Keratinocyte (primary cell): ENCODE results near the gene F2RL2. TPM values are rescaled to one million over a fixed set of nuclear protein-coding genes. Genes with fewer than 3 reads are reported as not detected.

Experiments used
- DNase-seq: peaks from one replicate; pipeline ENCODE4 v3.0.0-alpha.2; 2011; ENCODE audit warnings: low read depth, missing footprints, low spot score
- FAIRE-seq: peaks from 2 replicates; lab custom pipeline; 2011; peaks lifted over from hg19 to GRCh38; lab: Jason Lieb, UNC
- H2AFZ ChIP-seq: 2 replicates; pipeline ENCODE4 v1.6.0; 2012; ENCODE audit warnings: low read length, control low read depth, inconsistent platforms; ENCODE audit not compliant: control insufficient read depth
- H3K27ac ChIP-seq: 2 replicates; pipeline ENCODE4 v1.5.1; 2011; ENCODE audit warnings: low read length; ENCODE audit not compliant: control insufficient read depth, insufficient read depth
- H3K27me3 ChIP-seq: 3 replicates; pipeline ENCODE4 v1.6.0; 2011; ENCODE audit warnings: low read length; ENCODE audit not compliant: control insufficient read depth, insufficient read depth; ENCODE audit errors: extremely low read depth
- H3K36me3 ChIP-seq, 2 experiments: 2 replicates in 1 of 2; 3 replicates in 1 of 2; pipeline ENCODE4 v1.5.1; 2011; ENCODE audit warnings: low read length in 2 of 2, mild to moderate bottlenecking in 1 of 2; ENCODE audit not compliant: control insufficient read depth in 2 of 2, insufficient read depth in 2 of 2; ENCODE audit errors: extremely low read depth in 1 of 2
- H3K4me1 ChIP-seq: 3 replicates; pipeline ENCODE4 v1.5.1; 2011; ENCODE audit warnings: low read length; ENCODE audit not compliant: control insufficient read depth, insufficient read depth; ENCODE audit errors: extremely low read depth
- H3K4me2 ChIP-seq: 3 replicates; pipeline ENCODE4 v1.6.0; 2011; ENCODE audit warnings: low read depth, low read length; ENCODE audit not compliant: control insufficient read depth, insufficient read depth; ENCODE audit errors: extremely low read depth
- H3K4me3 ChIP-seq, 3 experiments: fragments of 200-600 bp in 1 of 3; sonication (generic) in 1 of 3; 2 replicates in 2 of 3; 3 replicates in 1 of 3; pipeline ENCODE4 v1.5.1; 2011 to 2016; ENCODE audit warnings: low read length in 3 of 3, mild to moderate bottlenecking in 3 of 3, control low read depth in 2 of 3, inconsistent platforms in 1 of 3, low read depth in 1 of 3, mixed read lengths in 1 of 3, mixed run types in 1 of 3, moderate library complexity in 1 of 3; ENCODE audit not compliant: control insufficient read depth in 2 of 3, insufficient read depth in 2 of 3; ENCODE audit errors: extremely low read depth in 1 of 3
- H3K79me2 ChIP-seq: 2 replicates; pipeline ENCODE4 v1.6.0; 2012; ENCODE audit warnings: low read length; ENCODE audit not compliant: control insufficient read depth, insufficient read depth
- H3K9ac ChIP-seq: 3 replicates; pipeline ENCODE4 v1.6.0; 2011; ENCODE audit warnings: low read length; ENCODE audit not compliant: control insufficient read depth, insufficient read depth; ENCODE audit errors: extremely low read depth
- H3K9me1 ChIP-seq: 3 replicates; pipeline ENCODE4 v1.6.0; 2011; ENCODE audit warnings: low read length; ENCODE audit not compliant: control insufficient read depth, insufficient read depth; ENCODE audit errors: extremely low read depth
- H3K9me3 ChIP-seq: 2 replicates; pipeline ENCODE4 v1.5.1; 2012; ENCODE audit warnings: low read depth, low read length; ENCODE audit not compliant: control insufficient read depth
- H4K20me1 ChIP-seq: 3 replicates; pipeline ENCODE4 v1.6.0; 2011; ENCODE audit warnings: low read length; ENCODE audit not compliant: control insufficient read depth, insufficient read depth; ENCODE audit errors: extremely low read depth
- EZH2 ChIP-seq: IDR thresholded peaks from one replicate; pipeline ENCODE4 v1.6.1; 2012; ENCODE audit warnings: inconsistent platforms, mild to moderate bottlenecking, low read length, moderate library complexity
- dilution Hi-C: fragments of 300-500 bp; cut with MboI; formaldehyde crosslinking; loops from one replicate; pipeline ENCODE4 v1.7.0; 2020; ENCODE audit warnings: low sequenced_read_pairs; ENCODE audit not compliant: extremely low pct_ligation_motif_present
- polyA plus RNA-seq, 5 experiments: library from polyadenylated mRNA; depleted of rRNA in 3 of 5; stranded (reverse) in 3 of 5; stranded (forward) in 1 of 5; unstranded in 1 of 5; fragments of >200 nt; gene quantifications; 1 replicate in 1 of 5; 2 replicates in 3 of 5; 3 replicates in 1 of 5; pipeline versions ENCODE4 v1.2.1 to v1.2.3, GENCODE V29; 2011 to 2012; ENCODE audit warnings: missing spikeins in 2 of 5, low read depth in 1 of 5, low replicate concordance in 1 of 5
- TF ChIP-seq, protein P1 (sequence below), 3 experiments: IDR thresholded peaks in 1 of 3; conservative IDR thresholded peaks in 1 of 3; optimal IDR thresholded peaks in 1 of 3; 2 replicates in 2 of 3; 3 replicates in 1 of 3; pipeline versions ENCODE3 to v1.5.1; 2011; ENCODE audit warnings: low read length in 3 of 3, mild to moderate bottlenecking in 3 of 3, moderate library complexity in 2 of 3, control low read depth in 1 of 3, inconsistent platforms in 1 of 3; ENCODE audit not compliant: insufficient read depth in 2 of 3; ENCODE audit errors: extremely low read depth in 1 of 3

Gene F2RL2
- polyA plus RNA-seq, 1 donor (not counting 4 experiments of a cell fraction or from before 2014, with no cell fraction given), result not detected

DNA sequence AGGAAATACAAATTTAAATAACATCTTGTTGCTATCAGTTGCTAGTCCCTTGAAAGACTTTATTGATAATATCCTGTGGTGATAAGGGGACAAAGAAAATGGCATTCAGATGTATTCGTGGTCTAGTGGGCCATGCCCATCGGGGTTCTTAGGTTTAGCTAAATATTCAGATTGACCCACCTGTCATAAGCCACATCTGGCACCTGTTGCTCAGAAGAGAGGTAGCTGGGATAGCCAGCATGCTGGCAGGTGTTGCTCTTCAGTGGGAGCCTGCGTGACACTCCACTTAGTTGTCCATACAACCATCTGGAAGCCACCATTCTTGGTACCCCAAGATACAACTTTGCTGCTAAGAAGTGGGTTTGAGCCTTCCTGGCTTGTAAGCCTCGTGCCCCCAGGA, 36.7 kb downstream of the F2RL2 start:
- H3K27ac ChIP-seq, result no peak overlapping the region
- DNase-seq, result no peak
- TF ChIP-seq EZH2, result no peak
- TF ChIP-seq, protein P1, sequence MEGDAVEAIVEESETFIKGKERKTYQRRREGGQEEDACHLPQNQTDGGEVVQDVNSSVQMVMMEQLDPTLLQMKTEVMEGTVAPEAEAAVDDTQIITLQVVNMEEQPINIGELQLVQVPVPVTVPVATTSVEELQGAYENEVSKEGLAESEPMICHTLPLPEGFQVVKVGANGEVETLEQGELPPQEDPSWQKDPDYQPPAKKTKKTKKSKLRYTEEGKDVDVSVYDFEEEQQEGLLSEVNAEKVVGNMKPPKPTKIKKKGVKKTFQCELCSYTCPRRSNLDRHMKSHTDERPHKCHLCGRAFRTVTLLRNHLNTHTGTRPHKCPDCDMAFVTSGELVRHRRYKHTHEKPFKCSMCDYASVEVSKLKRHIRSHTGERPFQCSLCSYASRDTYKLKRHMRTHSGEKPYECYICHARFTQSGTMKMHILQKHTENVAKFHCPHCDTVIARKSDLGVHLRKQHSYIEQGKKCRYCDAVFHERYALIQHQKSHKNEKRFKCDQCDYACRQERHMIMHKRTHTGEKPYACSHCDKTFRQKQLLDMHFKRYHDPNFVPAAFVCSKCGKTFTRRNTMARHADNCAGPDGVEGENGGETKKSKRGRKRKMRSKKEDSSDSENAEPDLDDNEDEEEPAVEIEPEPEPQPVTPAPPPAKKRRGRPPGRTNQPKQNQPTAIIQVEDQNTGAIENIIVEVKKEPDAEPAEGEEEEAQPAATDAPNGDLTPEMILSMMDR (optimal IDR thresholded peaks at IDR 0.05 in 1 of 3, IDR thresholded peaks at IDR 0.05 in 1 of 3, conservative IDR thresholded peaks at IDR 0.05 in 1 of 3; ENCODE audit: extremely low read depth in 1 of 3, insufficient read depth in 2 of 3, low read length in 3 of 3), result no peak
- FAIRE-seq, result no peak
- H3K9ac ChIP-seq, result no peak overlapping the region
- H3K4me2 ChIP-seq, result no peak overlapping the region
- H3K9me3 ChIP-seq, result no peaks in the 10 kb centered on the region
- H3K4me3 ChIP-seq, result no peak overlapping the region
- H3K9me1 ChIP-seq, result no peaks in the 10 kb centered on the region
- H3K36me3 ChIP-seq, result no peaks in the 10 kb centered on the region
- no peak overlapping the region for H2AFZ ChIP-seq
- dilution Hi-C loops, result no loop called here
- no peaks in the 10 kb centered on the region for H3K4me1 ChIP-seq
- H4K20me1 ChIP-seq, result no peaks in the 10 kb centered on the region
- H3K27me3 ChIP-seq, result no peaks in the 10 kb centered on the region
- no peaks in the 10 kb centered on the region for H3K79me2 ChIP-seq

- H3K4me2 ChIP-seq, result no peak overlapping the region
- no peaks in the 10 kb centered on the region for H3K27me3 ChIP-seq
- no peaks in the 10 kb centered on the region for H3K9me1 ChIP-seq
- no peaks in the 10 kb centered on the region for H3K36me3 ChIP-seq
- no peak overlapping the region for H3K9ac ChIP-seq
- no peak overlapping the region for H3K27ac ChIP-seq
- H3K4me1 ChIP-seq, result no peaks in the 10 kb centered on the region
- TF ChIP-seq, protein P1 (optimal IDR thresholded peaks at IDR 0.05 in 1 of 3, IDR thresholded peaks at IDR 0.05 in 1 of 3, conservative IDR thresholded peaks at IDR 0.05 in 1 of 3; ENCODE audit: extremely low read depth in 1 of 3, insufficient read depth in 2 of 3, low read length in 3 of 3), result no peak
- no peak for DNase-seq
- no peak for FAIRE-seq
- no peaks in the 10 kb centered on the region for H3K79me2 ChIP-seq
- H3K4me3 ChIP-seq, result no peak overlapping the region
- H4K20me1 ChIP-seq, result no peaks in the 10 kb centered on the region
- dilution Hi-C loops, result no loop called here
- H3K9me3 ChIP-seq, result no peaks in the 10 kb centered on the region
- no peak overlapping the region for H2AFZ ChIP-seq
Observed at GRCh38 chr5:76585783-76586217, 37.4 kb downstream of the F2RL2 start.
